ENCODE results near the gene RTEL1. TPM values are rescaled to one million over a fixed set of nuclear protein-coding genes. Genes with fewer than 3 reads are reported as not detected.

RTEL1 gene
- polyA plus RNA-seq, 1 of the 3 experiments (the other 2 are of a cell fraction), result 9.9 TPM

GRCh38 chr20:63693083-63693732 is 35.1 kb downstream of the RTEL1 start:
- ChIA-PET POLR2A (no interaction called here), CTCF (no interaction called here)
- Histone ChIP-seq H3K27me3 (ENCODE audit: insufficient read depth) (no peaks in the 10 kb centered on the region), H3K4me1 (ENCODE audit: control insufficient read depth in 1 of 2, insufficient read depth in 2 of 2, low read depth in 1 of 2, low read length in 1 of 2) (peaks cover 4 to 19% of the 10 kb centered on the region in 2 experiments; a peak in 2 of 4 replicates), H3K9me3 (no peaks in the 10 kb centered on the region), H2AFZ (ENCODE audit: low read depth) (no peak overlapping the region), H3K9me2 (no peaks in the 10 kb centered on the region), H3K4me3 (ENCODE audit: low read depth in 2 of 2, low read length in 1 of 2) (no peak overlapping the region), H3K9ac (no peak overlapping the region), H3F3A (replicated peaks; ENCODE audit: insufficient read depth) (no peaks in the 10 kb centered on the region), H4K20me1 (ENCODE audit: insufficient read depth) (no peaks in the 10 kb centered on the region), H3K4me2 (no peak overlapping the region), H3K27ac (ENCODE audit: low read depth in 2 of 2, low read length in 1 of 2) (no peak overlapping the region), H3K36me3 (replicated peaks in 1 of 2; ENCODE audit: control insufficient read depth in 1 of 2, insufficient read depth in 2 of 2, low read length in 1 of 2) (peaks cover 0 to 9% of the 10 kb centered on the region in 2 experiments), H3K79me2 (ENCODE audit: insufficient read depth) (no peaks in the 10 kb centered on the region)
- WGBS (ENCODE audit: low lambda C conversion rate), result 20% methylated on average over 1 of the region's 10 CpGs
- no peak for TF ChIP-seq MAX (IDR thresholded peaks at IDR 0.05; ENCODE audit: low read depth)
- TF ChIP-seq EP300 (IDR thresholded peaks at IDR 0.05; ENCODE audit: borderline replicate concordance in 1 of 2, low read depth in 1 of 2, low read length in 1 of 2), result no peak
- no peak for TF ChIP-seq REST (IDR thresholded peaks at IDR 0.05; ENCODE audit: low read depth, low read length)
- no peak for TF ChIP-seq IRF3 (IDR thresholded peaks at IDR 0.05; ENCODE audit: low read depth, low read length)
- TF ChIP-seq FOSL2 (IDR thresholded peaks at IDR 0.05; ENCODE audit: borderline replicate concordance, low read depth), result no peak
- TF ChIP-seq RXRA (IDR thresholded peaks at IDR 0.05; ENCODE audit: borderline replicate concordance, low read depth), result no peak
- no peak for TF ChIP-seq GATA2 (CRISPR knock-in tag; IDR thresholded peaks at IDR 0.05)
- no peak for TF ChIP-seq RCOR1 (IDR thresholded peaks at IDR 0.05; ENCODE audit: low read length)
- no peak for TF ChIP-seq FOXJ3 (CRISPR knock-in tag; IDR thresholded peaks at IDR 0.05)
- no peak for TF ChIP-seq USF1 (IDR thresholded peaks at IDR 0.05; ENCODE audit: borderline replicate concordance, low read depth)
- TF ChIP-seq RFX5 (IDR thresholded peaks at IDR 0.05; ENCODE audit: low read length), result no peak
- no peak for TF ChIP-seq YY1 (IDR thresholded peaks at IDR 0.05; ENCODE audit: low read depth)
- TF ChIP-seq TEAD4 (IDR thresholded peaks at IDR 0.05; ENCODE audit: borderline replicate concordance, insufficient read depth), result no peak
- no peak for TF ChIP-seq MEF2A (IDR thresholded peaks at IDR 0.05; ENCODE audit: borderline replicate concordance, low read depth)
- TF ChIP-seq FOXM1 (IDR thresholded peaks at IDR 0.05; ENCODE audit: low read depth), result no peak
- no peak for TF ChIP-seq CHD2 (IDR thresholded peaks at IDR 0.05; ENCODE audit: low read length, partially characterized antibody)
- TF ChIP-seq EZH2phosphoT487 (IDR thresholded peaks at IDR 0.05; ENCODE audit: borderline replicate concordance, low read depth), result no peak
- no peak for TF ChIP-seq MXI1 (IDR thresholded peaks at IDR 0.05; ENCODE audit: low read depth, low read length)
- TF ChIP-seq RAD21 (IDR thresholded peaks at IDR 0.05; ENCODE audit: low read length), result no peak
- DNase-seq, result no peak

Data from SK-N-SH (cell line).